HG03460 (cell line): Measurements from ENCODE around the gene CMIP.
"Not testable (repeated sequence)": the region's sequence is repeated elsewhere in the genome, so short reads cannot be mapped to it uniquely, and the experiment has no call there.

ENCODE experiments used
- ATAC-seq: cut with Tn5 transposase; IDR thresholded peaks from one replicate; pipeline ENCODE4 v1.9.1; 2021; ENCODE audit not compliant: unreplicated experiment

Gene CMIP

GRCh38 chr16:81673432-81673831 is 228.8 kb downstream of the CMIP start:
- no peak for ATAC-seq

- no peak for ATAC-seq
These were observed 231.1 kb downstream of the CMIP start for GRCh38 chr16:81675662-81676061.

GRCh38 chr16:81676066-81676882 is 231.7 kb downstream of the CMIP start:
- no peak for ATAC-seq

- ATAC-seq, result no peak
These were observed 232.5 kb downstream of the CMIP start for GRCh38 chr16:81676883-81677737.

- ATAC-seq, result no peak
These were observed 233.9 kb downstream of the CMIP start for GRCh38 chr16:81678326-81679095.

- ATAC-seq, result no peak
These were observed 235.3 kb downstream of the CMIP start for GRCh38 chr16:81679721-81680430.

- ATAC-seq, result no peak
These were observed 236.1 kb downstream of the CMIP start for GRCh38 chr16:81680444-81681275.

- no peak for ATAC-seq
These were observed 236.7 kb downstream of the CMIP start for GRCh38 chr16:81681311-81681710.

- no peak for ATAC-seq
These were observed 239.7 kb downstream of the CMIP start for GRCh38 chr16:81684242-81684837.

- ATAC-seq, result no peak
These were observed 240.3 kb downstream of the CMIP start for GRCh38 chr16:81684901-81685300.

- no peak for ATAC-seq
These were observed 242.0 kb downstream of the CMIP start for GRCh38 chr16:81686391-81687130.

- no peak for ATAC-seq
These were observed 242.5 kb downstream of the CMIP start for GRCh38 chr16:81687131-81687456.

- ATAC-seq, result no peak
These were observed 243.6 kb downstream of the CMIP start for GRCh38 chr16:81688182-81688581.

GRCh38 chr16:81688839-81689238 is 244.2 kb downstream of the CMIP start:
- not testable (repeated sequence) for ATAC-seq

- ATAC-seq, result no peak
These were observed 247.4 kb downstream of the CMIP start for GRCh38 chr16:81692021-81692420.

- ATAC-seq, result no peak
These were observed 248.0 kb downstream of the CMIP start for GRCh38 chr16:81692571-81692970.

GRCh38 chr16:81693041-81693743 is 248.6 kb downstream of the CMIP start:
- ATAC-seq, result no peak

GRCh38 chr16:81693744-81694303 is 249.2 kb downstream of the CMIP start:
- ATAC-seq, result no peak
